NCI-H82 treated with DMSO at 0.1 percent for 48 hours (cell line): ENCODE measurements around the gene CKMT2.

Source experiments
- DNase-seq: peaks from one replicate; lab custom pipeline; 2025; ENCODE audit not compliant: unreplicated experiment; lab: John Stamatoyannopoulos, UW

Gene CKMT2

GRCh38 chr5:81302596-81302995 is 69.5 kb downstream of the CKMT2 start:
- no peak for DNase-seq

- DNase-seq, result no peak
Measured at GRCh38 chr5:81303563-81303962, 70.4 kb downstream of the CKMT2 start.

GRCh38 chr5:81305785-81306184 is 72.7 kb downstream of the CKMT2 start:
- DNase-seq, result no peak

GRCh38 chr5:81308836-81309235 is 75.7 kb downstream of the CKMT2 start:
- DNase-seq, result no peak

- DNase-seq, result no peak
Measured at GRCh38 chr5:81310402-81311063, 77.4 kb downstream of the CKMT2 start.

GRCh38 chr5:81313278-81313677 is 80.2 kb downstream of the CKMT2 start:
- no peak for DNase-seq

GRCh38 chr5:81313686-81314085 is 80.6 kb downstream of the CKMT2 start:
- no peak for DNase-seq

GRCh38 chr5:81314581-81314980 is 81.5 kb downstream of the CKMT2 start:
- DNase-seq, result no peak

- DNase-seq, result no peak
Measured at GRCh38 chr5:81315336-81315735, 82.2 kb downstream of the CKMT2 start.

- no peak for DNase-seq
Measured at GRCh38 chr5:81315830-81316229, 82.7 kb downstream of the CKMT2 start.
